ENCODE data around the gene CEBPB. TPM values are rescaled to one million over a fixed set of nuclear protein-coding genes. Genes with fewer than 3 reads are reported as not detected.

The CEBPB gene
- total RNA-seq, 1 experiment from 2014 or later = 46.7 TPM

DNA sequence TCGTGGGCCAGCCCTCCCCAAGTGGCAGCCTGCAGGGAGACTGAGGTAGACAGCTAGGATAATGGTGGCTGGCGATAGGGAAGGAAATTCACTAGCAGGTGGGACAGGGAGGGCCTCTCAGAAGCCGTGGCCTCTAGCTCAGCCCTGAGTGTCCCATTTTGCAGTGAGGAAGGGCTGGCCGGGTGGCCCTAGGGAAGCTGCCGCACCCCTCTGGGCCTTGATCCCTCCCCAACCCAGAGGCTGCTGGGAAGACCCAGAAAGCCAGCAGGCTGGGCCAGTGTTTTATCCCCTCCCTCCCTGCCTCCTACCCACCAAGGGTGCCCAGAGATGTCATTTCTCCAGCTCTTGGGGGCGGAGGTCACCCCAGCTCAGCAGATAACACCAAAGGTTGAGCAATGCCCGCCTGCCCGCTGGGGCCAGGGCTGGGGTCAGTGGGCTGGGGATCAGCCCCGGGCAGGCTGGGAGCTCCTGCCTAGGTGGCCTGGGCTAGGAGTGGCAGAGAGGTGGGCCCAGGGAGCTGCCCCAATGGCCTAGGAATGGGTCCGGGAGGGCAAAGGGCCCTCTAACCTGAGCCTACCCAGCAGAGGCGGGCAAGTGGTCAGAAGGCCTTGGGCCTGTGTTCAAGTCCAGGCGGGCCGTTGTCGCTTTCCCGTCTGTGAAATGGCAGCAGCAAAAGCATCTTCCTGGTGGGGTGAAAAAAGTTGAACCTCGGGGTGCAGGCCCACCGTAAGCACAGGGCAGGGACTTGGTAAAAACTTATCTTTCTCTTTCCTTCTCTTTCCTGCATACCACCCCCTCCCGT is 1.6 kb upstream of the CEBPB start:
- in situ Hi-C loops (cut with HindIII; ENCODE audit: low pct_unique_long_range_greater_than_20kb, low sequenced_read_pairs) = no loop called here
- no peak for DNase-seq (ENCODE audit: low read depth)

DNA sequence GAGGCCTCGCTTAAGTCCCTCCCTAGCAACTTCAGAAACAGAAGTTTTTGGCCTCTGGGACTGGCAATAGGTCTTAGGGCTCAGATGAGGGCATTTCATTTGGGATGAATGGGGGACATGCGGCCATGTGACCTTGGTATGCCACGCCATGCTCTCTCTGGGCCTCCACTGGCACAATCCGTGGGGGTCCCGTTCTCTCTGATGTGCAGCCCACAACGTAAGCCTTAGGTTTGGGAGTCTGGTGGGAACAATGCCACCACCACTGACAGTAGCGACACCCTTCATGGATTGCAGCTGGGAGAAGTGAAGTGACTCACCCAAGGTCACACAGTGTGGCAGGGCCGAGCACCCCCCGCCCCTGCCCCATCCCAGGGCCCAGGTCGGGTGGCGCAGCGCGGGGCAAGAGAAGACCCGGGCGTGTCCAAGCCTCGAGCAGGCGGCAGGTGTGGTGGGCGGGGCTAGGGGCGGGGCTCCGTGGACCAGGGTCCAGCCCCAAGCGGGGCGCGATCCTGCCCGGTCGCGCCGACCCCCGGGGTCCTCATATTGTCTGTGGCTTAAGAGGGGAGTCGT is 864 bp upstream of the CEBPB start:
- in situ Hi-C loops (cut with HindIII; ENCODE audit: low pct_unique_long_range_greater_than_20kb, low sequenced_read_pairs) = no loop called here
- no peak for DNase-seq (ENCODE audit: low read depth)

DNA sequence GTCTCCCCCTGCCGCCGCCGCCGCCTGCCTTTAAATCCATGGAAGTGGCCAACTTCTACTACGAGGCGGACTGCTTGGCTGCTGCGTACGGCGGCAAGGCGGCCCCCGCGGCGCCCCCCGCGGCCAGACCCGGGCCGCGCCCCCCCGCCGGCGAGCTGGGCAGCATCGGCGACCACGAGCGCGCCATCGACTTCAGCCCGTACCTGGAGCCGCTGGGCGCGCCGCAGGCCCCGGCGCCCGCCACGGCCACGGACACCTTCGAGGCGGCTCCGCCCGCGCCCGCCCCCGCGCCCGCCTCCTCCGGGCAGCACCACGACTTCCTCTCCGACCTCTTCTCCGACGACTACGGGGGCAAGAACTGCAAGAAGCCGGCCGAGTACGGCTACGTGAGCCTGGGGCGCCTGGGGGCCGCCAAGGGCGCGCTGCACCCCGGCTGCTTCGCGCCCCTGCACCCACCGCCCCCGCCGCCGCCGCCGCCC is 474 bp downstream of the CEBPB start:
- no peak for DNase-seq (ENCODE audit: low read depth)
- in situ Hi-C loops (cut with HindIII; ENCODE audit: low pct_unique_long_range_greater_than_20kb, low sequenced_read_pairs) = no loop called here

DNA sequence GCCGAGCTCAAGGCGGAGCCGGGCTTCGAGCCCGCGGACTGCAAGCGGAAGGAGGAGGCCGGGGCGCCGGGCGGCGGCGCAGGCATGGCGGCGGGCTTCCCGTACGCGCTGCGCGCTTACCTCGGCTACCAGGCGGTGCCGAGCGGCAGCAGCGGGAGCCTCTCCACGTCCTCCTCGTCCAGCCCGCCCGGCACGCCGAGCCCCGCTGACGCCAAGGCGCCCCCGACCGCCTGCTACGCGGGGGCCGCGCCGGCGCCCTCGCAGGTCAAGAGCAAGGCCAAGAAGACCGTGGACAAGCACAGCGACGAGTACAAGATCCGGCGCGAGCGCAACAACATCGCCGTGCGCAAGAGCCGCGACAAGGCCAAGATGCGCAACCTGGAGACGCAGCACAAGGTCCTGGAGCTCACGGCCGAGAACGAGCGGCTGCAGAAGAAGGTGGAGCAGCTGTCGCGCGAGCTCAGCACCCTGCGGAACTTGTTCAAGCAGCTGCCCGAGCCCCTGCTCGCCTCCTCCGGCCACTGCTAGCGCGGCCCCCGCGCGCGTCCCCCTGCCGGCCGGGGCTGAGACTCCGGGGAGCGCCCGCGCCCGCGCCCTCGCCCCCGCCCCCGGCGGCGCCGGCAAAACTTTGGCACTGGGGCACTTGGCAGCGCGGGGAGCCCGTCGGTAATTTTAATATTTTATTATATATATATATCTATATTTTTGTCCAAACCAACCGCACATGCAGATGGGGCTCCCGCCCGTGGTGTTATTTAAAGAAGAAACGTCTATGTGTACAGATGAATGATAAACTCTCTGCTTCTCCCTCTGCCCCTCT is 1.1 kb downstream of the CEBPB start:
- peak; percentile 70 for DNase-seq (ENCODE audit: low read depth)
- in situ Hi-C loops (cut with HindIII; ENCODE audit: low pct_unique_long_range_greater_than_20kb, low sequenced_read_pairs) = no loop called here

DNA sequence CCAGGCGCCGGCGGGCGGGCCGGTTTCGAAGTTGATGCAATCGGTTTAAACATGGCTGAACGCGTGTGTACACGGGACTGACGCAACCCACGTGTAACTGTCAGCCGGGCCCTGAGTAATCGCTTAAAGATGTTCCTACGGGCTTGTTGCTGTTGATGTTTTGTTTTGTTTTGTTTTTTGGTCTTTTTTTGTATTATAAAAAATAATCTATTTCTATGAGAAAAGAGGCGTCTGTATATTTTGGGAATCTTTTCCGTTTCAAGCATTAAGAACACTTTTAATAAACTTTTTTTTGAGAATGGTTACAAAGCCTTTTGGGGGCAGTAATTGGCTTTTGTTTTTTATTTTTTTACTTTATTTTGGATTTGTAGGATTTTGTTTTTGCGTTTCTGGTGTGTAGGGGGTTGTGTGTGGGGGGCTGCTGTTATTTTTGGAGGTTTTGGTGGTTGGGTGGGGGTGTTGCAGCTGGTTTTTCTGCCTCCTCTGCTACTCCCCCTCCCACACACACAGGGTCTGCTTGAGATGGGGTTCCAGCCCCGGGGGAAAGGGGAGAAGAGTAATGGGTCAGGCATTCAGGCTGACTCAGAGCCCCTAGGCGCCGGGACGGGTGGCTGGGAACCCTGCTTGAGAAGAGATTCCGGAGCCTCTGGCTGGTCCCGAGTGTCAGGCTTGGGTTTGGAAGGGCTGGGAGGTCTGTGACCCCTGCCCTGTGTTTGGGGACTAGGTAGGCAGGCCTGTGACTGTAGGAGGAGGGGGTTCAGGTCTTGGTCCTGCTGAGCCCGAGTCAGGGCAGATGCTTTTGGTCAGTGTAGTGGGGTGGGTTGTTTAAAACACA is 2.0 kb downstream of the CEBPB start:
- DNase-seq (ENCODE audit: low read depth) = peak; percentile 72
- in situ Hi-C loops (cut with HindIII; ENCODE audit: low pct_unique_long_range_greater_than_20kb, low sequenced_read_pairs) = no loop called here

DNA sequence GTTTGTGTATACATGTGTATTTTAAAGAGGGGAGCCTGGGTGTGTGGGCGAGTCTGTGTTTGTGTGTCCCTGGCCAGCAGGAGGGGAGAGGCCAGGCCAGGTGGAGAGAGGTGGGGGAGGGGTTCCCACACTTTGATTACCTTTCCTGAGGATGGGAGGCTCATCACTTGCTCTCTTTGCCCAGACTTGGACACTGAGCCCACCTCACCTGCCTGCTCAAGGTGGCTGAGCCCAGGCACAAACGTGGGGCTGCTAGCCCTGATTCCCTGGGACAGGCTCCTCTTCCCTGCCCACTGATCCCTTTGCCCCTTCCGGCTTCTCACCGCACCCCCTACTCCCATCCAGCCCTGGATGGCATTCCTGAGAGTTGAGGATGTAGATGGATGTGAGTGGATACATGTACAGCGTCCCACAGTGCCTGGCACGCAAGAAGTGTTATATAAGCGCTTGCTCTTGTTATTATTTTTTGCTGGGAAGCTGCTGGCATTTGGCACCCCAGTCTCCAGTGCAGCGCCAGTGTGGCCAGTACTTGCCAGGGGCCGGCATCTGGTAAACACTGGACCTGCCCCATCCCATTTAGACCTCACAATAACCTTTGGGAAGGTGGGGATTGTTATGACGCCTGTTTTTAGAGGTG is 2.7 kb downstream of the CEBPB start:
- in situ Hi-C loops (cut with HindIII; ENCODE audit: low pct_unique_long_range_greater_than_20kb, low sequenced_read_pairs) = no loop called here
- DNase-seq (ENCODE audit: low read depth) = no peak

DNA sequence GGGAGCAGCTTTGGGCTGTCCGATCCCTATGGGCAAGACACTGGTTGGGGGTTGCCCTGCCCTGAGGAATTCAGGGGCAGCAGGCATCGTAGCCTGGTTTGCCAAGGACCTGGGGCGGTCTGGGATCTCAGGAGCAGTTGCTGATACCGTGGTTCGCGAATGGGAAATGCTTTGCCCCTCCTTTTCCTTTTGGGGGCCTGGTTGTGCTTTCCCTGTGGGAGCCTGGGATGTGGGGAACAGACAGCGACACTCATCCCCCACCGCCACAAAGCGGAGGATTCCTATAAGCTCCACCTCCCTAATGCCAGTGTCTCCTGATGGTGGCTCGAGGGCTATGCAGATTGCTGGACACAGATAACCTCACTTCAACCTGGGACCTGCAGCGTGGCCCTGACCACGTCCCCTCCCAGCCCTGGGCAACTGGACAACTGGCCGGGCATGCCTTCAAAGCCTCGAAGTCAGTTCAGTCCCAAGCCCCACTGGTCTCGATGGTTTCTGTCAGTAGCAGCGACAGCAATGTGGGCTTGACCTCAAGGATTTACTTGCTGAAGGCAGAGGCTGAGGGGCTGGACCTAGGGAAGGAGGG is 3.3 kb downstream of the CEBPB start:
- in situ Hi-C loops (cut with HindIII; ENCODE audit: low pct_unique_long_range_greater_than_20kb, low sequenced_read_pairs) = no loop called here
- no peak for DNase-seq (ENCODE audit: low read depth)

DNA sequence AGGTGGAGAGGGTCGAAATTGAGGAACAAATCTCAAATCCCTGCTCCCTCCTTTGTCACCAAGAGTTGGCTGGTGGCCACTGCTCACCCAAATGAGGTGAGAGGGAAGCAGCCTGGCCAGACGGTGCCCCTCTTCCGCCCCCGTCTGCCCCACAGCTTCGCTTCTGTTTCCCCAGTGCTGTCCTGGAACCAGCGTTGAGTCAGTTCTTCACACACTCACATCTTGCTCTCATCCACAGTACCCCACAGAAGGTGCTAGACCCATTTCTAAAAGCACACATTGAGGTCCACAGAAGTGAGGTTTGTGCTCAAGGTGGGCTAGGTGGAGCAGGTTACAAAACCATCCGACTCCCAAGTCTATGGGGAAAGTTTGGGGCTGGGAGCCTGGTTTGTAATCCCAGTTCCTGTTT is 3.8 kb downstream of the CEBPB start:
- in situ Hi-C loops (cut with HindIII; ENCODE audit: low pct_unique_long_range_greater_than_20kb, low sequenced_read_pairs) = no loop called here
- no peak for DNase-seq (ENCODE audit: low read depth)

DNA sequence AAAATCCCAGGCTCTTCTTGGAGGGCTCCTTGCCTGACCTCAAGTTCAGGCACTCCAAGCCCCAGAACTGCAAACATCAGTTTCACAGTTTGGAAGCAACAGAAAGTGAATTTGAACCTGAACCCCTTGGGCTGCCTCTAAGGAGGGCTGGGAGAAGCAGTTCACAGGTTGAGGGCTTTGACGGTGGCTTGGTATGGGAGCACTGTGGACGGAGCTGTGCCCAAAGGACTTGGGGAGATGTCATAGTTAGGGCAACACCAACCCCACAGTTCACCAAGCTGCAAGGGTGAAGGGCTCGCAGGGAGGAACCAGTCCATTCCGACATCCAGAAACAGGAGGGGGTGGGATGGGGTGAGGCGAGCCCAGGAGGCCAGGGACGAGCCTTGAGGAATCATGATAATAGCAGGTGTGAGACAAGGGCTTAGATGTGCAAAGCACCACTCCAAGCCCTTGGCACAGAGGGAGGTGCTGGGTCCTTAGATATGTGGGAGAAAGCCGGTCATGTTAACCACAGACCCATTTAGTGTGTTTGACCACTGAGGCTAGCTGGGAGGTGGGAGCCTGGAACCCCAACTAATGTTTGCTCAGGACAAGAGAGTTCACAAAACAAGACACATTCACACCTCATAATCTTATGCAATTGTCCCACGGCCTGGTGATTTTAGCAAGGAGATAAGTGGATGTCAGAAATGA is 4.3 kb downstream of the CEBPB start:
- no peak for DNase-seq (ENCODE audit: low read depth)
- in situ Hi-C loops (cut with HindIII; ENCODE audit: low pct_unique_long_range_greater_than_20kb, low sequenced_read_pairs) = no loop called here

DNA sequence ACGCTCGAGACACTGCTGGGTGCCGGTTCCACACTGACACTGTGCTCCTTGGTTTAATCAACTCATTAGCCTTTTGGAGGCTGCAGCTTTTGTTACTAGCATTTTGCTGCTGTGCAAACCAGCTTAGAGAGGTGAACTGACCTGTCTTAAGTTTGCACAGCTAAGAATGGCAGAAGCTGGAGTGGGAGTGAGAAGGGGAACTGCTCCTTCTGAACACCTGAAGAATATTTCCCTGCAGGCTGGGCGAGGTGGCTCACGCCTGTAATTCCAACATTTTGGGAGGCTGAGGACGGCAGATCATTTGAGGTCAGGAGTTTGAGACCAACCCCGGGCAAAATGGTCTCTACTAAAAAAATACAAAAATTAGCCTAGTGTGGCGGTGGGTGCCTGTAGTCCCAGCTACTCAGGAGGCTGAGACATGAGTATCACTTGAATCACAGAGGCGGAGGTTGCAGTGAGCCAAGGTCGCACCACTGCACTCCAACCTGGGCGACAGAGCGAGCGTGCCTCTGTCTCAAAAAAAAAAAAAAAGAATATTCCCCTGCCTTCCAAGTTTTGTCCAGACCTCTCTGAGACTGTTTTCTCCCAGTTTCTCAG is 5.0 kb downstream of the CEBPB start:
- in situ Hi-C loops (cut with HindIII; ENCODE audit: low pct_unique_long_range_greater_than_20kb, low sequenced_read_pairs) = no loop called here

DNA sequence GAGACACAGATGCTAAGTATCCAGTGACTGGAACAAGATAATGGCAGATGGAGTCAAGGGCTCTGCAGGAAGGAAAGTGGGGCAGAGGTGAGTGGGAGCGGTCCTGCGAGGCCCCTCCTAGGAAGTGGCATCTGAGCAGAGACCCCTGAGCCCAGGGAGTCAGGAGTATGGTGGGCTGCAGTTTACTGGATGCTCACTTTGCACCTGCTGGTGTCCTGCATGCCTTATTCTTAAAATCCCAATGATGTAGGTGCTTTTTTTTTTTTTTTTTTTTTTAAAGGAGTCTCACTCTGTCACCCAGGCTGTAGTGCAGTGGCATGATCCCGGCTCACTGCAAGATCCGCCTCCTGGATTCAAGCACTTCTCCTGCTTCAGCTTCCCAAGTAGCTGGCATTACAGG is 5.6 kb downstream of the CEBPB start:
- in situ Hi-C loops (cut with HindIII; ENCODE audit: low pct_unique_long_range_greater_than_20kb, low sequenced_read_pairs) = no loop called here
- DNase-seq (ENCODE audit: low read depth) = no peak

More for the DNA sequence above, 5.0 kb downstream of the CEBPB start:
- no peak for DNase-seq (ENCODE audit: low read depth)

DNA sequence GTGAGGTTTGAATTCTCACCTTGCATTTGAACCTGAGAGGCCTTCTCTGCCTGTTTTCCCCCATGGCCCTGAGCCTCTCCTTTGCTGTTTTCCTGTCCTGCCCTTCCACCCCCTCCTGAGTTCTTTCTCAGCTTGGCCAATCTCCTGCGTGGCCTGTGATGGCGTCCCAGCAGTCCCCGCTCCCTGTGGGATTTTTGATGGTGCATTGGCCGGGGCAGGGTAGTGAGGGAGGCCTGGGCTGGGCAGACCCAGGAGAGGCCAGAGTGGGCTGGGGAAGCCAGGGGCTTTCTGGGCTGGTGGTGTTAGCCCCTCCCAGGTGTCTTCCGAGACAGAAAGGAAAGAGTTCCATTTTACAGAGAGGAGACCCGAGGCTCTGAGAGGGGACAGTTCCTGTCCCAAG is 6.3 kb downstream of the CEBPB start:
- no peak for DNase-seq (ENCODE audit: low read depth)
- in situ Hi-C loops (cut with HindIII; ENCODE audit: low pct_unique_long_range_greater_than_20kb, low sequenced_read_pairs) = no loop called here

DNA sequence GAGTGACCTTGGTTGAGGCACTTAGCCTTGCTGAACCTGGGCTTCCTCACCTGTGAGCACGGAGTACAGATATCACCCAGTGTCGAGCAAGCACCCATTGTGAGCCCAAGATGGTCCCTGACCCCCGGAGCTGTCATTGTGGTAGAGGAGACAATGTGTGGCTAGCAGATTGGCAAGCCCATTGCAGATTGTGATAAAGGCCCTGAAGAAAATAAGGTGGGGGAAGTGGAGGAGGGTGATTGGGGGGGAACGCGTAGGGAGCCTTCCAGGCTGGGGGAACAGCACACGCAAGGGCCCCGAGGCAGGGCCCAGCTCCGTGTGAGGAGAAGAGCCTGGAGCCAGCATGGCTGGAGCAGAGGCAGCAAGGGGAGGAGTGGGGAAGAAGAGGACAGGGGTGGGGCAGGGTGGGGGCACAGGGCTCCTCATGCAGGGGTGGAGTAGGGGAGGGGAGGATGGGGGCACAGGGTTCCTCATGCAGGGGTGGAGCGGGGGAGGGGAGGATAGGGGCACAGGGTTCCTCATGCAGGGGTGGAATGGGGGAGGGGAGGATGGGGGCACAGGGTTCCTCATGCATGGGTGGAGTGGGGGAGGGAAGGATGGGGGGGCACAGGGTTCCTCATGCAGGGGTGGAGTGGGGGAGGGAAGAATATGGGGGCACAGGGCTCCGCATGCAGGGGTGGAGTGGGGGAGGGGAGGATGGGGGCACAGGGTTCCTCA is 7.0 kb downstream of the CEBPB start:
- in situ Hi-C loops (cut with HindIII; ENCODE audit: low pct_unique_long_range_greater_than_20kb, low sequenced_read_pairs) = no loop called here
- DNase-seq (ENCODE audit: low read depth) = no peak

DNA sequence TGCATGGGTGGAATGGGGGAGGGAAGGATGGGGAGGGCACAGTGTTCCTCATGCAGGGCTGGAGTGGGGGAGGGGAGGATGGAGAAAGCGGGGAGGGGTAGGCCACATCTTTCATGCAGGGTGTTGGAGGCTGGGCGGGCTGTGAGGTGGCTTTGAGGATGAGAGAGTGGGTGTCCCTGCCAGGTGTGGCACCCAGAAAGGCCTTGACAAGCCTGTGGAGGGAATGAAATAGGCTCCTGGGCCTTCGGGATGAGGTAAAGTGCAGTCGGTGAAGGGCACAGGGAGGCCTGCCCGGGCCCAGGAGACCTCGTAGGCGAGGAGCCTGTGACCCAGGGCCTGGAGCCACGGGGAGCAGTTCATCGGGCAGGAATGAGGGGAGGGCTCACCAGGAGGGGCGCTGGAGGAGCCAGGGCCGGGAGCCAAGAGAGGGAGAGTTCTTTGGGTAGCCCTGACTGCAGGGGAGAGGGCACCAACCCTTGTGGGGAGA is 7.6 kb downstream of the CEBPB start:
- DNase-seq (ENCODE audit: low read depth) = no peak
- in situ Hi-C loops (cut with HindIII; ENCODE audit: low pct_unique_long_range_greater_than_20kb, low sequenced_read_pairs) = no loop called here

DNA sequence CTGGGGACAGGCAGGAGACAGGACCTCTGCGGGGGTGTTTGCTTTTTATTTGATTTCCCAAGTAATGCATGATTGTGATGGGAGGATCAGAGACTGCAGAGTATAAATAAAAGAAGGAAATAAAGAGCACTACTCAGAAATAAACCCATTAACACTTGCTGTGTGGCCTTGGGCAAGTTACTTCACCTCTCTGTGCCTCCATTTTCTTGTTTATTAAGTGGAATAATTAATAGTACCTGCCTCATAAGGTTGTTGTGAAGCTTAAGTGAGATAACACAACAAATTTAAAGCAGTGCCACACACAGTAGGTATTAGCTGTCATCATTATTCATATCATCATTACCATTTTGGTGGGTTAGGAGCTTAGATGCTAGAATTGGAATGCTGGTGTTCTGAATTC is 8.1 kb downstream of the CEBPB start:
- in situ Hi-C loops (cut with HindIII; ENCODE audit: low pct_unique_long_range_greater_than_20kb, low sequenced_read_pairs) = no loop called here
- DNase-seq (ENCODE audit: low read depth) = no peak

DNA sequence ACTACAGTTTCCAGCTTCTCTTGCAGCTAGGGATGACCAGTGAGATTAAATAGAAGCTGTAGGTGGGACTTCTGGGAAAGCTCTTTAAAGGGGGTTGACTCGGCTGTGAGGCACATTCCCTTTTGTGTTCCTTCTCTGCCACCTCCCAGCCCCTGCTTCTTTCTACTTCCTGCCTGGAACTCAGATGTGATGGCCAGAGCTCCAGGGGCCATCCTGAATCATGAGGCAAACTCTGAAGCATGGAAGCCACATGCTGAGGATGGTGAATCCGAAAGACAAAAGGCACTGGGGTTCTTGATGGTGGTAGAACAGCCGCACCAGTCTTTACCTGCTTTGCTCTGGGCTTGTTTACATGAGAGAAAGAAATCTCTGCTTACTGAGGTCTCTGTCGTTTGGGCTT is 9.1 kb downstream of the CEBPB start:
- in situ Hi-C loops (cut with HindIII; ENCODE audit: low pct_unique_long_range_greater_than_20kb, low sequenced_read_pairs) = no loop called here
- no peak for DNase-seq (ENCODE audit: low read depth)
